Right lobe of liver (tissue), 4 donors: ENCODE results near the gene ANXA10.

Experiments
- CTCF ChIP-seq, 4 donors: fragments of 200-600 bp in 3 of 4; fragments of 450-650 bp in 1 of 4; IDR thresholded peaks; one replicate each; pipeline versions ENCODE4 v1.5.1 to v1.8.0; 2016 to 2022; ENCODE audit warnings: antibody characterized with exemption in 4 of 4, mild to moderate bottlenecking in 2 of 4
- POLR2A ChIP-seq: fragments of 450-650 bp; IDR thresholded peaks from one replicate; pipeline ENCODE4 v1.6.1; 2017; ENCODE audit warnings: antibody characterized with exemption, mild to moderate bottlenecking
- donor health status: DM: no; HTN: no; CAD: no.
- donor health status: DM: no; HTN: no; CAD: no.
- donor health status: DM: no; HTN: yes; CAD: no.

- TF ChIP-seq CTCF (IDR thresholded peaks at IDR 0.05) = no peak
- TF ChIP-seq POLR2A = no peak
These were observed 37.5 kb downstream of the ANXA10 start for GRCh38 chr4:168129802-168130201.
